Measurements from ENCODE around the gene DLX5.

- TF ChIP-seq POLR2AphosphoS5 (IDR thresholded peaks at IDR 0.05; ENCODE audit: low read depth, low read length) = no peak
- no peak for TF ChIP-seq SIN3A (IDR thresholded peaks at IDR 0.05; ENCODE audit: borderline replicate concordance, insufficient read depth, low read length)
- no peak for TF ChIP-seq REST (IDR thresholded peaks at IDR 0.05; ENCODE audit: insufficient read depth in 1 of 2, low read depth in 2 of 2, low read length in 2 of 2)
These were observed 10.8 kb downstream of the DLX5 start for GRCh38 chr7:97013845-97014134.

All from PFSK-1 (cell line).